Activated naive CD8-positive, alpha-beta T cell treated with anti-CD3 and anti-CD28 coated beads, Interleukin-2, amount 10 ng/mL, durations not matched to agents 7 days and 5 days (primary cell): ENCODE data around the gene CLEC7A. TPM values are rescaled to one million over a fixed set of nuclear protein-coding genes. Genes with fewer than 3 reads are reported as not detected.

Experiments used
- ATAC-seq: fragments of 150-1000 bp; cut with Tn5 transposase; one replicate; pipeline ENCODE4 v1.10.0; 2021; ENCODE audit warnings: low read depth, moderate library complexity
- POLR2A ChIA-PET: fragments of 350-600 bp; sonication (Branson Sonifier 250); formaldehyde crosslinking; loops from one replicate; lab custom pipeline; 2021; ENCODE audit warnings: antibody characterized with exemption; lab: Charles Lee
- DNase-seq: peaks from one replicate; pipeline ENCODE4 v3.0.0; 2021
- H3K27ac Mint-ChIP-seq: one replicate; pipeline ENCODE4 v1.8.0; 2022; ENCODE audit warnings: mild to moderate bottlenecking, mixed read lengths
- H3K27me3 Mint-ChIP-seq: one replicate; pipeline ENCODE4 v1.8.0; 2022; ENCODE audit warnings: mild to moderate bottlenecking, moderate library complexity, mixed read lengths
- H3K36me3 Mint-ChIP-seq: one replicate; pipeline ENCODE4 v1.8.0; 2021; ENCODE audit warnings: mild to moderate bottlenecking, mixed read lengths
- H3K4me1 Mint-ChIP-seq: one replicate; pipeline ENCODE4 v1.8.0; 2021; ENCODE audit warnings: mixed read lengths
- H3K4me3 Mint-ChIP-seq: one replicate; pipeline ENCODE4 v1.8.0; 2022; ENCODE audit warnings: mild to moderate bottlenecking, moderate library complexity, mixed read lengths
- H3K9me3 Mint-ChIP-seq: one replicate; pipeline ENCODE4 v1.8.0; 2021; ENCODE audit warnings: mixed read lengths
- total RNA-seq, 2 experiments: library from RNA; stranded (reverse); gene quantifications; one replicate each; pipeline ENCODE4 v1.2.3, GENCODE V29; 2021

Gene CLEC7A
- total RNA-seq, 2 experiments from 2014 or later, result 0.36 to 0.48 TPM

DNA sequence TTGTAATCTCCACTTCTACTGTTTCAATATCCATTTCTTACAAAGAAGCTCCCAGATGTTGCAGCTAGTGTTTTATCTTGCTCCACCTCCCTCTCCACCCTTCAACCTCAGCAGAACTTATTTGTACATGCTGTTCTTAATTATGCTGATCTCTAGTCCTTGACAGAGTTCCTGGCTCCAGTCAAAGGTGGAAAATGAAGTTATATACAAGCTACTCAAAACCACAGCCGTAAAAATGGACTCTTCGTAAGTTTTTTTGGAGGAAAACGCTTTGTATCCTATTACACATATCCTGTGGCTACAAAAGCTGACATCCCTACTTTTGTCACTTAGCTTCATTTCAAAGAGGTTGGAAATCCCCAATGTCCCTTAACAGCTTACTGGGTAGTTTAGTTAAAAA is 32.5 kb downstream of the CLEC7A start:
- Mint-ChIP-seq H3K36me3 (no peaks in the 10 kb centered on the region), H3K9me3 (no peaks in the 10 kb centered on the region), H3K4me3 (no peak overlapping the region), H3K27me3 (peaks cover 9% of the 10 kb centered on the region), H3K27ac (no peak overlapping the region), H3K4me1 (peaks cover 8% of the 10 kb centered on the region)
- no peak for ATAC-seq
- no peak for DNase-seq
- POLR2A ChIA-PET, result no interaction called here

DNA sequence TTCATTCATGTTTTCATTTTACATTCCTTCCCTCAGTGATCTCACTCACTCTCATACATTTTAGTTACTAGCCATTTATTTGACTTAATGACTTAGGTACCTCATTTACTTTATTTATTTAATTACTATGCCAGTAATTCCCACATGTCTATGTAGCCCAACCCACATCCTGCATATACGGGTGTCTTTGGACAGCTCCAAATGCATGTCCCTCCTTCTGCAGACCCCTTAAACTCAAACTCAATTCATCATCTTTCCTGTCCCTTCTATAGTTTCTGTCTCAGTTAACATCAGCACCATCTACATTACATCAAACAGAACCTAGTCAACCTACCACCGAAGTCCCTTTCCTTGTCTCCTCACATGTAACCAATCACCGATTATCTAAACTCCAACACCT is 34.0 kb downstream of the CLEC7A start:
- H3K4me1 Mint-ChIP-seq, result peaks cover 1% of the 10 kb centered on the region
- POLR2A ChIA-PET, result no interaction called here
- no peaks in the 10 kb centered on the region for H3K36me3 Mint-ChIP-seq
- H3K4me3 Mint-ChIP-seq, result no peak overlapping the region
- ATAC-seq (no peak), DNase-seq (no peak)
- H3K27me3 Mint-ChIP-seq, result peaks cover 9% of the 10 kb centered on the region
- no peaks in the 10 kb centered on the region for H3K9me3 Mint-ChIP-seq
- H3K27ac Mint-ChIP-seq, result no peak overlapping the region

DNA sequence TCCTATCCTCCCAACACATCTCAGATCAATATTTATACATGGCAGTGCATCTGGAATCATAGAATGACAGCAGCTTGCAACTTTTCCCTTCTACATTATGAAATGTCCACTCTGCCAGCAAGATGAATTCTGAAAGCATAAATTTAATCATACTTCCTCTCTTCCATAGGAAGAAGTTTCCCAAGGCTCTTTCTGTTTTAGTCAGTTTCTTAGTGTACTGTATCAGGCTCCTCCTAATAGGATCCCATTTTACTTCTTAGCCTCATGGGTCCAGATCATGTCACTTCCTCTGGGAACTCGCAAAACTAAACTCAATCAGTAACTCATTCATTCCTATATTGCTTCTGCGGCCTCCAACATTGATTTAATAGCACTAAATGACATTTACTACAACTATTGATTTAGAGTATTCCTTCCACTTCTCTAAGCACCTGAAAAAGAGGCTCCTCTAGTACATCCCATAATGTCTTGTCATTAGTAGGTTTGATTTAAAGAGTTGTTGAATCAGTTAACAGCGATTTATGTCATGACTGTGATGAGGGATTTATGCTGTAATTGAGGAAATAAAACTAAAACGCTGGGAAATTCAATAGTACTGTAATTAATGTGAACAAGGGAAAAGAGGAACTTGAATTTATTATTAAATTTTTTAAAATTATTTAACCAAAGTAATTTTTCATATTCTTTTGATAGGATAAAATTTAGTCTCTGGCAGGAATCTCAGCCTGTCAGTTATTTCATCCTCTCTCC is 35.2 kb downstream of the CLEC7A start:
- Mint-ChIP-seq H3K27ac (no peak overlapping the region), H3K4me3 (no peak overlapping the region), H3K36me3 (no peaks in the 10 kb centered on the region), H3K9me3 (no peaks in the 10 kb centered on the region), H3K27me3 (peaks cover 9% of the 10 kb centered on the region), H3K4me1 (peaks cover 3% of the 10 kb centered on the region)
- POLR2A ChIA-PET, result no interaction called here
- ATAC-seq (no peak), DNase-seq (no peak)

DNA sequence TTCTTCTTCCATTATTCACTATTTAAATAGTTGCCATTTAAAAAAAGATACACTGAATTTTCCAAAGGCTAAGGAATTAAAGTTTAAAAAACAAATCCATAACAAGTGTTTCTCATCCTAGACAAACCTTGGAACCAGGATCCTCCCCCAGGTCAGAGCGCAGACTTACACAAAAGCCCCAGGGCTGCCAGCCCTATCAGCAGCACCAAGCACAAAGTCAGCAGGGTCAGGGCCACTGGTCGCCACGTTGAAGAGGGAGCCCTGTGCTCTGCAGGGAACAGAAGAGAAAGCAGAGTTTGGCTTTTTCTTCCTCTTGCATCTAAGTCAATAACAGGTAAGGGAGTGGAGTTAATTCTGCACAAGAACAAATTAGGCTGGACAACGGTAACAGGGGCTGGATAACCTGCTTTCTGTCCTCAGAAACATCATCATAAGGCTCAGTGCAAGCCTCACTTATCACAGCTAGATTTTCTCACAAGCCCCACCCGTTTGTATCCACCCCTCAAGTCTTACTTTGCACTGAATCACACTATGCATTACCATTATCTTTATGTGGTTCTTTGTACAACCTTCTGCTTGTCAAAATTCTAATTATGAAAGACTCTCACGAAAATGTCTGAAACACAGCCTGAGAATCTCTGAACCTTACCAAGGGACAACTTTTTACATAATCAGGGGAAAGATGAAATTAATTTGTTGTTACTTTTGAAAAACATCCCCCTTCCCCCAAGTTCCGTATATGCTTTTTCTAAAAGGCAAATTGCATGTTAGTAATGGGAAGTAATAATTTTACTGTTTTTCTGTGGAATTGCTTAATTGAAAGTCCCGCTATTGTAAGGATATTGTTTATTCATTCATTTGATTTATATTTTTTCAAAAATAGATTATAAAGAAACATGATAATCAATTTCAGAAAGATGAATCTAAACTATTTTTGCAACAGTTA is 40.8 kb downstream of the CLEC7A start:
- no peak for ATAC-seq
- DNase-seq, result no peak
- peaks cover 10% of the 10 kb centered on the region for H3K27me3 Mint-ChIP-seq
- peaks cover 1% of the 10 kb centered on the region for H3K36me3 Mint-ChIP-seq
- peaks cover 3% of the 10 kb centered on the region for H3K4me1 Mint-ChIP-seq
- H3K9me3 Mint-ChIP-seq, result peaks cover 3% of the 10 kb centered on the region
- no peak overlapping the region for H3K4me3 Mint-ChIP-seq
- no peak overlapping the region for H3K27ac Mint-ChIP-seq
- POLR2A ChIA-PET, result no interaction called here

DNA sequence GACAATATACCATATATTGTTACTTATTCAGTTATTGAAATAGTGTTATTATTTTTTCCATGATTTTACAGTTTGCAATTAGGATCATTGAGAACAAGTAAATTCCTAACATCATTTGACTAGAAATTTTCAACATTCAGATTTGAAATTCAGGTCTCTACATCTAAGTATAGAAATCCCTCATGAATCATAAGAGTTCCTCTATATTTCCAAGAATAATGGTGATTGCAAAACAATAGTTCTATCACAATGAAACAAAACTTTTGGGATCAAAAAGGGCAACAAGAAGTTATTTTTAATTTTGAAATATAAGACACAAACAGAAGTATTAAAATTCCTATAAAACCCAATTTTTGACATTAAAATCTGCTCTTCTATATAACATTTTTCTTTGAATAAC is 42.0 kb downstream of the CLEC7A start:
- Mint-ChIP-seq H3K4me3 (no peak overlapping the region), H3K27me3 (peaks cover 10% of the 10 kb centered on the region), H3K4me1 (peaks cover 3% of the 10 kb centered on the region), H3K27ac (no peak overlapping the region), H3K9me3 (peaks cover 7% of the 10 kb centered on the region), H3K36me3 (peaks cover 1% of the 10 kb centered on the region)
- ATAC-seq (no peak), DNase-seq (no peak)
- POLR2A ChIA-PET, result no interaction called here

DNA sequence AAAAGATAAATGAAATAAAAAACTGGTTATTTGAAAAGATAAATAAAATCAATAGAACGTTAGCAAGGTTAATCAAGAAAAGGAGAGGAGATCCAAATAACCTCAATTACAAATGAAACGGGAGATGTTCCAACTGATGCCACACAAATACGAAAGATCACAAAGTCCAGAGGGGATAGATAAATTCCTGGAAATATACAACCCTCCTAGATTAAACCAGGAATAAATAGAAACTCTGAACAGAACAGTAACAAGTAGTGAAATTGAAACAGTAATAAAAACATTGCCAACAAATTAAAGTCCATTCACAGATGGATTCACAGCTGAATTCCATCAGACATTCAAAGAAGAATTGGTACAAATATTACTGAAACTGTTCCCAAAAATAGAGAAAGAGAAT is 43.6 kb downstream of the CLEC7A start:
- Mint-ChIP-seq H3K4me3 (no peak overlapping the region), H3K36me3 (peaks cover 1% of the 10 kb centered on the region), H3K9me3 (peaks cover 9% of the 10 kb centered on the region), H3K4me1 (peaks cover 3% of the 10 kb centered on the region), H3K27ac (no peak overlapping the region), H3K27me3 (peaks cover 11% of the 10 kb centered on the region)
- ATAC-seq (no peak), DNase-seq (no peak)
- POLR2A ChIA-PET, result no interaction called here

DNA sequence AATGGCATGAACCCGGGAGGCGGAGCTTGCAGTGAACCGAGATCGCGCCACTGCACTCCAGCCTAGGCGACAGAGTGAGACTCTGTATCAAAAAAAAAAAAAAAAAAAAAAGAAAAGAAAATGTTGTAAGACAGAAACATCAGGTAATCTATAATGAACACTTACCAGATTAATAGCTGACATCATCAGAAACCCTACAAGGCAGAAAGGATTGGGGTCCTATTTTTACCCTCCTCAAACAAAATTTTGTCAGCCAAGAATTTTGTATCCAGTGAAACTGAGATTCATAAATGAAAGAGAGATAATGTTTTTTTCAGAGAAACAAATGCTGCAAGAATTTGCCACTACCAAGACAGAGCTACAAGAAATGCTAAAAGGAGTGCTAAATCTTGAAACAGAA is 45.3 kb downstream of the CLEC7A start:
- DNase-seq, result no peak
- Mint-ChIP-seq H3K27me3 (peaks cover 9% of the 10 kb centered on the region), H3K4me1 (no peaks in the 10 kb centered on the region), H3K9me3 (peaks cover 12% of the 10 kb centered on the region), H3K36me3 (peaks cover 1% of the 10 kb centered on the region), H3K27ac (no peak overlapping the region), H3K4me3 (no peak overlapping the region)
- no peak for ATAC-seq
- POLR2A ChIA-PET, result no interaction called here

DNA sequence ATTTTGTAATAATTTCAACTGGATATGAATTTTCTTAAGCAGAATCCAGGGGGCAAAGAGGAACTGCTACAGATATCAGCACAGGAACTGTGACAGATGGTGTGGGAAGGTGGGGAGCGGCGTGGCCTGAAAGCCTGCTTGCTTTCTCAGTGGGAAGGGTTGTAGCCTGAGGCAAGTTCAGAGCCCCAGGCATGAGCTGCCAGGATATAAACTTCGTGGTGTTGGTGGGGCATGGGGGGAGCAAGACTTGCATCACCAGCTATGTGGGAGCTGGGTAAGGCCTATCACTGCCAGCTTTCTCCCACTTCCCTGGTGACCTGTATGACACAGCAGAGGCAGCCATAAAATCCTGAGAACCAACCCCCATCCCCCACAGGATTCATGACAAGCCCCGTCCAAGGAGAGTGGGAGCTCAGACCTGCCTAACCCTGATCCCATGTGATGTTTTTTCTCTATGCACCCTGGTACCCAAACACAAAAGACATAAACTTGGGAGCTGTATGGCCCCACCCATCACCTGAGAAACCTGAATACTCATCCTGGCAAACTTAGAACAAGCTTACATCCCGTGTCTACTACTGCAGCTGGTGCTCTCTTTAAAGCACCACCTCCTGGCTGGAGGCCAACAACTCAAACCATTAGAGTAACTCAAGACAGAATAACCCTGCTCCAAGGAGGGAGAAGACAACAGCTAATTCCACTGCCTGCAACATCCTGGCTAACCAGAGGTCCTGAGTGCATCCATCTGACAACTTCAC is 47.7 kb downstream of the CLEC7A start:
- H3K27me3 Mint-ChIP-seq, result peaks cover 9% of the 10 kb centered on the region
- POLR2A ChIA-PET, result no interaction called here
- ATAC-seq (no peak), DNase-seq (no peak)
- no peak overlapping the region for H3K4me3 Mint-ChIP-seq
- peaks cover 1% of the 10 kb centered on the region for H3K36me3 Mint-ChIP-seq
- H3K9me3 Mint-ChIP-seq, result peaks cover 12% of the 10 kb centered on the region
- no peaks in the 10 kb centered on the region for H3K4me1 Mint-ChIP-seq
- no peak overlapping the region for H3K27ac Mint-ChIP-seq

DNA sequence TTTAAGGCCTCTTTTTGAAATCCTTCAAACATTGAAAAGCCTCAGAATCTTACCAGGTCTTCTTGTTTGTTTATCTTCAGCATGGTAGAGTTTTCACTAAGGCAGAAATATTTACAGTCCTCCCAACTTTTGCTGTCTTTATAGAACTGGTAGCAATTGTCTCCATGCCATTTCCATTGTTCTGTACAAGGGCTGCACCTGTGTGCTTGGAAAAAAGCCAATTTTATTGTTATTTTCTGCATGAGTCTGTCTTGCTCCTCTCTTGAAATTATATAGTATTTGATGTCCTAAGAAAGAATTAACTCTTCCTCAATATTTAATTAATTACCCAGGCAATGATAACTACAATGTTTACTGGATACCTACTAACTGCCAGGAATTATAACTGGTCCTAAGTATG is 54.5 kb downstream of the CLEC7A start:
- Mint-ChIP-seq H3K4me3 (no peak overlapping the region), H3K27ac (no peak overlapping the region), H3K36me3 (no peaks in the 10 kb centered on the region), H3K9me3 (no peaks in the 10 kb centered on the region), H3K4me1 (no peaks in the 10 kb centered on the region), H3K27me3 (peaks cover 23% of the 10 kb centered on the region)
- no peak for ATAC-seq
- DNase-seq, result no peak
- POLR2A ChIA-PET, result no interaction called here

DNA sequence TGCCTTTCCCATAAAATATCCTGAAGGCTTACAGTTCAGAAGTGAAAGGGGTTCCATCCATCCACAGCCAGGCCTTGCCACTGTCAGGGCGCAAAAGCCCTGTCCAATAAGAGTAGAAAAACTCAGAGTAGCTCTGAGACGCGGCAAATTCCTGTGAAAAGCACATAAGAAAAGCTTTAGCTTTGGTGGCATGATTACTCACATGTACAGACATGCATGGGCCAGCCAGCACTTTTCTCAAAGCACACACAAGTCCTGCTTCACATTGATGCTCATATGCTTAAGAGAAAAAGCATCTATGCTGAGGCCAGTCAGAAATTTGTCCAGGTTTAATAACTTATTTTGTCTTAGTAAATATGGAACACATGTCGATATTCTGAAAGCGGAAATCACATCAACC is 56.7 kb downstream of the CLEC7A start:
- Mint-ChIP-seq H3K4me3 (no peak overlapping the region), H3K27me3 (peaks cover 24% of the 10 kb centered on the region), H3K27ac (no peak overlapping the region), H3K9me3 (no peaks in the 10 kb centered on the region), H3K4me1 (no peaks in the 10 kb centered on the region), H3K36me3 (no peaks in the 10 kb centered on the region)
- POLR2A ChIA-PET, result no interaction called here
- ATAC-seq, result no peak
- no peak for DNase-seq

DNA sequence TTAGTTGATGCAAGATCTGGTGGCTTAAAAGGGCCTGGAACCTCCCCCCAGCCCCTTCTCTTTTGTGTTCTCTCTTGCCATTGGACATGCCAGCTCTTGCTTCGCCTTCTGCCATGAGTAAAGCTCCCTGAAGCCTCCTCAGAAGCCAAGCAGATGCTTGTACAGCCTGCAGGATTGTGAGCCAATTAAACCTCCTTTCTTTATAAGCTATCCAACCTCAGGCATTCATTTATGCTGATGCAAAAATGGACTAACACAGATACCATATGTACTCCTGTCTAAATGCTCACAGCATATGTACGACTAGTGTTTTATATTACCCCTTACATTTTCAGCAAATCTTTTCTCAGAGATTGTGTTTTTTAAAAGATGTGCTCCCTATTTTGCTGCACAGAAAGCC is 57.9 kb downstream of the CLEC7A start:
- Mint-ChIP-seq H3K4me1 (no peaks in the 10 kb centered on the region), H3K4me3 (no peak overlapping the region)
- no peak for ATAC-seq

DNA sequence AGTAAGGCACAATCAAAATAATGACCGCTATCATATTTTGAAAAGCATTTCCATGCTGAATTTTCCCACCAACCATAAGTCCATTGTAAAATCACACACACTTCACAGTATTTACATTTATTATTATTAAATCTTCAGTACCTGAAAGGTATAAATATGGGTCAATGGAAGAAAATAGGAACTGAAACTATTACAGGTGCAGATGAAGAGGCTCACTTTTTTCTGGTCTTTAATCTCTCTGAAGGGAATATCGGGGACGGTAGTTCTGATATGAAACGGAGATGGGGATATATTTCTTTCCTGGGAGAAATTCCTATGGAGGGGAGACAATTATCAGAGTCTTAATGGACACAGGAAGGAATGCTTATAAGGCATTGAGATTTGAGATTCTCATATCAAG is 59.6 kb downstream of the CLEC7A start:
- no peaks in the 10 kb centered on the region for H3K4me1 Mint-ChIP-seq
- no peak overlapping the region for H3K4me3 Mint-ChIP-seq
- DNase-seq, result no peak
- H3K27me3 Mint-ChIP-seq, result peaks cover 25% of the 10 kb centered on the region
- H3K27ac Mint-ChIP-seq, result no peak overlapping the region
- H3K36me3 Mint-ChIP-seq, result no peaks in the 10 kb centered on the region
- H3K9me3 Mint-ChIP-seq, result no peaks in the 10 kb centered on the region
- POLR2A ChIA-PET, result no interaction called here
- no peak for ATAC-seq

More for the DNA sequence above, 57.9 kb downstream of the CLEC7A start:
- POLR2A ChIA-PET, result no interaction called here
- no peaks in the 10 kb centered on the region for H3K36me3 Mint-ChIP-seq
- H3K27ac Mint-ChIP-seq, result no peak overlapping the region
- DNase-seq, result no peak
- H3K27me3 Mint-ChIP-seq, result peaks cover 29% of the 10 kb centered on the region
- H3K9me3 Mint-ChIP-seq, result no peaks in the 10 kb centered on the region

DNA sequence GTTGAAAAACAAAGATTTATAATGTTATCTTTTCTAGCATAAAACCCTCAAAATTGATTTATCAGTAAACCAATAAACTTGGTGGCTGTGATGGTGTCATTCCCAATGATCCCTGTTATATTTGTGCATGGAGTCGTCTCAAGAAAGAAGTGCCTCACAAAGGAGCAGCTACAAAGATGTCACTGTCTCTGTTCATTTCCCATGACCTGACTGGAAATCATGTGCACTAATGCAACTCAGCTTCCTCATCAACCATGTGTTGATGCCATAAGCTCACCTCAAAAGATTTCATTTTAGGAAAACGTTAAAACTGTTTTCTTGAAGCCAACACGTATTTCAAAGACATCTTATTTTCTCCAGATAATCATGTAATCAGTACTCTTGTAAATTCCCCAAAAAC is 60.0 kb downstream of the CLEC7A start:
- H3K36me3 Mint-ChIP-seq, result no peaks in the 10 kb centered on the region
- peaks cover 2% of the 10 kb centered on the region for H3K4me1 Mint-ChIP-seq
- H3K9me3 Mint-ChIP-seq, result no peaks in the 10 kb centered on the region
- no peak for DNase-seq
- peaks cover 25% of the 10 kb centered on the region for H3K27me3 Mint-ChIP-seq
- POLR2A ChIA-PET, result no interaction called here
- H3K27ac Mint-ChIP-seq, result no peak overlapping the region
- ATAC-seq, result no peak
- no peak overlapping the region for H3K4me3 Mint-ChIP-seq
